Heart right ventricle (tissue), 16 donors: ENCODE data around the gene ADGRG4. TPM values are rescaled to one million over a fixed set of nuclear protein-coding genes. Genes with fewer than 3 reads are reported as not detected.

Source experiments
- ATAC-seq, 8 donors: fragments of 200-7000 bp; cut with Tn5 transposase; one replicate each; pipeline ENCODE4 v1.9.1; 2020; ENCODE audit warnings: mild to moderate bottlenecking in 8 of 8, moderate library complexity in 8 of 8, moderate number of reproducible peaks in 1 of 8
- DNase-seq, 2 donors: peaks; one replicate each; pipeline ENCODE4 v3.0.0-alpha.2; 2020
- H3K27ac ChIP-seq, 10 donors: fragments of 200-600 bp; sonication (generic) in 2 of 10; one replicate each; pipeline versions ENCODE4 v1.5.0 to v1.8.0; 2020 to 2022; ENCODE audit warnings: mild to moderate bottlenecking in 3 of 10
- H3K27me3 ChIP-seq, 7 donors: fragments of 200-600 bp; one replicate each; pipeline ENCODE4 v1.8.0; 2021 to 2022; ENCODE audit warnings: mild to moderate bottlenecking in 2 of 7
- H3K36me3 ChIP-seq, 9 donors: fragments of 200-600 bp; sonication (generic) in 1 of 9; one replicate each; pipeline versions ENCODE4 v1.5.0 to v1.8.0; 2020 to 2022; ENCODE audit warnings: mild to moderate bottlenecking in 2 of 9
- H3K4me1 ChIP-seq, 9 donors: fragments of 200-600 bp; sonication (generic) in 1 of 9; one replicate each; pipeline versions ENCODE4 v1.5.0 to v1.8.0; 2020 to 2022; ENCODE audit warnings: mild to moderate bottlenecking in 4 of 9
- H3K4me3 ChIP-seq, 10 donors: fragments of 200-600 bp; sonication (generic) in 2 of 10; one replicate each; pipeline versions ENCODE4 v1.5.0 to v1.8.0; 2020 to 2022; ENCODE audit warnings: mild to moderate bottlenecking in 7 of 10, moderate library complexity in 2 of 10
- H3K9me3 ChIP-seq, 11 donors: fragments of 200-600 bp in 10 of 11; sonication (generic) in 2 of 11; one replicate each; pipeline versions ENCODE4 v1.5.0 to v1.8.0; 2013 to 2022; ENCODE audit warnings: mild to moderate bottlenecking in 2 of 11, control low read depth in 1 of 11, moderate library complexity in 1 of 11
- CTCF ChIP-seq, 9 donors: fragments of 200-600 bp; sonication (generic) in 2 of 9; IDR thresholded peaks; one replicate each; pipeline versions ENCODE4 v1.5.0 to v1.8.0; 2021 to 2022; ENCODE audit warnings: antibody characterized with exemption in 9 of 9, mild to moderate bottlenecking in 5 of 9, moderate library complexity in 1 of 9
- WGBS, 2 donors: extraction: QIAGEN DNeasy Blood & Tissue Kit; methylation state at CpG; one replicate each; pipeline ENCODE4 v1.1.7; 2013; ENCODE audit warnings: inconsistent platforms in 1 of 2; 5-methylcytosine and 5-hydroxymethylcytosine counted together
- intact Hi-C, 10 donors: fragments of 100-400 bp; cut with DNase I; formaldehyde crosslinking; loops; one replicate each; pipeline versions ENCODE4 v1.11.1 to v1.14.2; 2022
- polyA plus RNA-seq, 2 donors: library from polyadenylated mRNA; stranded (reverse); fragments of 200-250 nt; gene quantifications; one replicate each; pipeline ENCODE4 v1.2.3, GENCODE V29; 2013
- total RNA-seq, 10 donors: library from RNA; stranded (reverse); fragmentation: NEBNext Ultra II Directional in 3 of 10; extraction: Animal tissue kit (Norgen Biotek cat#: 25700) in 3 of 10; gene quantifications; one replicate each; pipeline versions ENCODE4 v1.2.1 to v1.2.4, GENCODE V29; 2021 to 2023
- donor health status: Arrhythmogenic right ventricular cardiomyopathy.
- donor health status: ischemic (EF 13 %, LVEDD 7.1; RV severe dilation, severe dysfunction).
- donor health status: healthy with polysubstance abuse.
- donor health status: DM: no; HTN: yes; CAD: no.
- donor health status: DM: no; HTN: no; CAD: no.
- donor health status: ischemic (EF 25% LVEDD 6.9; RV normal size, moderate dysfunction).
- donor health status: ischemic (EF 25% LVEDD 5.7; RV mildly dilated, moderate dysfunction).
- donor health status: healthy.
- donor health status: DM: yes; HTN: yes; CAD: no.
- donor health status: Ischemic cardiomyopathy.
- donor health status: ischemic (EF 35%, LVEDD 5.7; RV mildly dilated, moderate dysfunction).
- donor health status: nonischemic (EF 11% LVEDD 7.7; RV severe dilation, severe dysfunction).
- donor health status: DM: yes; HTN: yes; CAD: no.
- donor health status: PGD.
- donor health status: ischemic (EF 29% LVEDD 5.4; RV normal size, mild dysfunction).
- donor health status: nonischemic (EF 23%, LVEDD 6.1; RV moderate dilation, normal function).

The ADGRG4 gene
- total and polyA plus RNA-seq, 12 donors, result 0.02 to 0.09 TPM; not detected in 10

DNA sequence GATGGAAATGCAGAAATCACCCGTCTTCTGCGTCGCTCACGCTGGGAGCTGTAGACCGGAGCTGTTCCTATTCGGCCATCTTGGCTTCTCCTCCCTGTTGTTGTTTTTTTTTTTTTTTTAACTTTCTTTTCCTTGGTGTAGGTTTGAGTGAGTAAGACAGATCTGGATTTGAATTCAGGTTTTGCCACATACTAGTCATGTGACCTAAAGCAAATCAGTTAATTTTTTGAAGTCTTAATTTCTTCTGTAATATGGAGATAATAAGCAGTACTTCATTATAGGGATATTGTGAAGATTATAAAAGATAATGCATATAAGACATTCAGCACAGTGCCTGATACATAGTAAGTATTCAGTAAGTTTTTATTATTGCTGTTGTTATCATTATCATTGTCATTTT, 145.4 kb downstream of the ADGRG4 start:
- WGBS, 2 donors, result 86 to 92% methylated on average over 5 to 6 of the region's 6 CpGs
- no peak for TF ChIP-seq CTCF (IDR thresholded peaks at IDR 0.05)
- Histone ChIP-seq H3K4me3 (no peak overlapping the region), H3K27ac (no peak overlapping the region), H3K36me3 (no peaks in the 10 kb centered on the region), H3K27me3 (no peaks in the 10 kb centered on the region), H3K4me1 (no peaks in the 10 kb centered on the region), H3K9me3 (no peaks in the 10 kb centered on the region)
- no peak for ATAC-seq
- DNase-seq, result no peak
- intact Hi-C loops, result no loop called here

GRCh38 chrX:136447308-136447707, 146.5 kb downstream of the ADGRG4 start:
- no peak for ATAC-seq
- 86 to 92% methylated on average over 2 of the region's 2 CpGs for WGBS, 2 donors
- no peaks in the 10 kb centered on the region for H3K36me3 ChIP-seq

DNA sequence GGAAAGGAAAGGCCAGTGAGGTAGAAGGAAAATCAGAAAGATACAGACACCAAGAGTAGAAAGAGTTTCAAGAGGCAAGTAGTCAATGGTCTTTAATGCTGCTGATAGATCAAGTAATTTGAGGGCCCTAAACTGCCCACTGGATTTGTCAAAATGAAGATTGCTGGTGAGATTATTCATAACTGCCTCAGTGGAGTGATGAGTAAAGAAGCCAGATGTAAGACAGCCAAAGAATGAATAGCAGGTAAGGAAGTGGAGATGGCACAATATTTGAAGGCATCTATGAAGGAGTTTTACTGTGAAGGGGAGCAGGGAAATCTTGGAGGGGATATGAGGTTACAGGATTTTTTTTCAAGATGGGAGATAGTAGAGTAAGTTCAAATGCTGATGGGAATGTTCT, 147.2 kb downstream of the ADGRG4 start:
- no peaks in the 10 kb centered on the region for H3K4me1 ChIP-seq
- no peak for ATAC-seq
- no peak for DNase-seq
- H3K9me3 ChIP-seq, result no peaks in the 10 kb centered on the region
- intact Hi-C loops, result no loop called here
- H3K4me3 ChIP-seq, result no peak overlapping the region
- H3K27me3 ChIP-seq, result no peaks in the 10 kb centered on the region
- TF ChIP-seq CTCF (IDR thresholded peaks at IDR 0.05), result no peak
- no peak overlapping the region for H3K27ac ChIP-seq
- no peaks in the 10 kb centered on the region for H3K36me3 ChIP-seq

More at GRCh38 chrX:136447308-136447707, 146.5 kb downstream of the ADGRG4 start:
- Histone ChIP-seq H3K27me3 (no peaks in the 10 kb centered on the region), H3K4me3 (no peak overlapping the region), H3K27ac (no peak overlapping the region), H3K9me3 (no peaks in the 10 kb centered on the region), H3K4me1 (no peaks in the 10 kb centered on the region)
- intact Hi-C loops, result no loop called here
- no peak for DNase-seq
- no peak for TF ChIP-seq CTCF (IDR thresholded peaks at IDR 0.05)

GRCh38 chrX:136450050-136450830, 149.5 kb downstream of the ADGRG4 start:
- DNase-seq, result no peak
- H3K4me3 ChIP-seq, result no peak overlapping the region
- TF ChIP-seq CTCF (IDR thresholded peaks at IDR 0.05), result no peak
- intact Hi-C loops, result no loop called here
- no peaks in the 10 kb centered on the region for H3K4me1 ChIP-seq
- H3K36me3 ChIP-seq, result no peaks in the 10 kb centered on the region
- no peak overlapping the region for H3K27ac ChIP-seq
- ATAC-seq, result no peak
- H3K9me3 ChIP-seq, result no peaks in the 10 kb centered on the region
- 45 to 52% methylated on average over 7 to 8 of the region's 8 CpGs for WGBS, 2 donors
- no peaks in the 10 kb centered on the region for H3K27me3 ChIP-seq
